ENCODE measurements around the gene SLX4.

SLX4 gene

DNA sequence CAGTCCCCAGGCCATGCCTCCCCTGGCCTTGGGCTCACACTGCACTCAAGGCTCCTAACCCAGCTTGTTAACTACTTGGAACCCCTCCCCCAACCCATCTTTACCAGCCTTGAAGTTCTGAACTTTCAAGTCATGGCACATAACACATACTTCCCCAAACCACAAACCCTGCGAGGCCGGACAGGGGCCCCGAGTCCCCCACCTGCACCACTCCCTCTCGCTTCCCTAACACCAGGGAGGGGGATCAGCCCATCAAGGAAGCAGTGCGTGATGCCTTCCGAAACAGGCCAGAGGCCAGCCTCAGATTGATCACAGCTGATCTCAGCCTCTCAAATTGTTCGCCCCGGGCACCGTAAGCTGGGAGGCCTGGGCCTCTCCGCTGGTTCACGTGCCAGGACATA, 31.2 kb downstream of the SLX4 start:
- no peak for DNase-seq (ENCODE audit: low read depth)

DNA sequence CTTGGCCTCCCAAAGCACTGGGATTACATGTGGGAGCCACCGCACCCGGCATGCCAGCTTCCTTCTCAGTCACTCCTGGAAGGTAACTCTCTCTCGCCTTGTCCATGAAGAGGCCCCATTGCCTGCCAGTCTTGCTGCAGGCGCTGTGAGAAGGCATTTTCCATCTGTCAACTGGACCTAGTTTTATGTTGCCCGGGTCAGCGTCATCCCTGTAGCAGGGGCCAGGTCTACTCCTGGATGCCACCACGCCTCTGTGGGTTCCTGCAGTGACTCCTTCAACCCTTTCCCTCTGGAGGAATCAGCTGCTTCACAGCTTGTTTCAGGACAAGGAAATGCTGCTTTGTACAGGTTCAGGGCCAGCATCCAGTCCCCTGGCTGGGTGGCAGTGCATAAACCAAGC, 31.6 kb downstream of the SLX4 start:
- no peak for DNase-seq (ENCODE audit: low read depth)

DNA sequence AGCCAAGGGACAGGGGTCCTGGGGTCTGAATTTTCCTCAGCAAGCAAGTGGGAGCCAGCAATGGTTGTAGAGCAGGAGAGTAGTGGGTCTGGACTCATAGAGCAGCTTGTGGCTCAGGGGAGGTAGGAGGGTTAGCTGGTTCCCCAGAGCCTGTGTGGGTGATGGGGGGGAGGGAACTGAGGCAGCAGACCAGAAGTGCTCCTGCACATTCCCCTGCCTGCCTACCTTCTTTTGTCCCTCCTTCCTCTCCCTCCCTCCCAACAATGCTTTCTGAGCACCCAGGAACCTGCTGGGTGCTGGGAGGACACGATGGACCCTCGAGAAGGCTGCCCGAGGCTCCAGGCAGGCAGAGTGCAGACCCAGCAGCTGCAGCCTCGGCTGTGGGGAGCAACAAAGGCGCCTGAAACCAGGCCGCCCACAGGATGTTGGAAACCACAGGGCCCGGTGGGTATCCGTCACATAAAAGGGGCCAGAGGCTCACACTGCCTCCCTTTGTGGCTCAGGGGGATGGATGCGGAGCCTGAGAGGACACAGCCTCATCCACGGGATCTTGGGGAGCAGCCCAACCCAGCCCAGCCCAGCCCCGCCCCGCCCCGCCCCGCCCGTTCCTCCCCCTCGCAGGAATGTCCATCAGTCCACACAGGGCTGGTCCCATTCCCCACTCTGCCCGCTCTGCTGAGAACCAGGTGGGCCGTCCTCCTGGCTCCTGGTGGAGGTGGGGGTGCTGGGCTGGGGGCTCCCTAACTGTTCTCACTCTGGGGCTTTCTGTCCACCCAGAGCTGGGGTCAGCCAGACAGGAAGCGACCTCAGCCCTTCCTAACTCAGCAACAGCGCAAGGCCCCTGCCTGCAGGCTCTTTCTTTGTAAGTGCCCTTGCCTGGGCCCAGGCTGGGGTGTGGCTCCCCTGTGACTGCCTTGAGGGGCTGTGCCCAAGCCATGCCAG, 32.5 kb downstream of the SLX4 start:
- DNase-seq (ENCODE audit: low read depth): no peak

- DNase-seq (ENCODE audit: low read depth): no peak
These were observed 33.3 kb downstream of the SLX4 start for GRCh38 chr16:3578121-3578520.

DNA sequence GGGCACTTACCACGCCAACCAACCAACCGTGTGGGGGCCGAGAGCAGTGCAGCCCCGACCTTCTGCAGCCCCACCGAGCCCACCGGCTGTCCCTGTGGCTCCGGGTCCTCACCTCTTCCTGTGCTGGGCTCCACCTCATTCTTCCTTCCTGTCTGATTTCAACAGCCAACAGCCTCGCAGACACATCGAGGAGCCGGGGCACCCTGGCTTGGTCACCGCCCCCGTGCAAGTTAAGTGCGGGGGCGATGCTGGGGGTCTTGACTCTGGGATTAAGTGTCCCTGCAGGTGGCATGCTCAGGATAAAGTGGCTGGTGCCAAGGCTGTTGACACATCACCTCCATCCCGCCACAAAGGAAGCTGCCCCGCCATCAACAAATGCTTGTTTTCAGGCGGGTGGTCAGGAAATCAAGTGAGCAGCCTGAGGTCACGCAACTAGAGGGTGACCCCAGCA, 34.1 kb downstream of the SLX4 start, which contains the start of gene NLRC3:
Gene NLRC3 (minus strand): TSS at position 102 of the 451 bp plus-strand sequence. CDS start 12,367 bp downstream, outside the sequence.
- DNase-seq (ENCODE audit: low read depth): no peak

GRCh38 chr16:3576211-3576610, 35.2 kb downstream of the SLX4 start:
- no peak for DNase-seq (ENCODE audit: low read depth)

GRCh38 chr16:3575491-3575890, 35.9 kb downstream of the SLX4 start:
- no peak for DNase-seq (ENCODE audit: low read depth)

DNA sequence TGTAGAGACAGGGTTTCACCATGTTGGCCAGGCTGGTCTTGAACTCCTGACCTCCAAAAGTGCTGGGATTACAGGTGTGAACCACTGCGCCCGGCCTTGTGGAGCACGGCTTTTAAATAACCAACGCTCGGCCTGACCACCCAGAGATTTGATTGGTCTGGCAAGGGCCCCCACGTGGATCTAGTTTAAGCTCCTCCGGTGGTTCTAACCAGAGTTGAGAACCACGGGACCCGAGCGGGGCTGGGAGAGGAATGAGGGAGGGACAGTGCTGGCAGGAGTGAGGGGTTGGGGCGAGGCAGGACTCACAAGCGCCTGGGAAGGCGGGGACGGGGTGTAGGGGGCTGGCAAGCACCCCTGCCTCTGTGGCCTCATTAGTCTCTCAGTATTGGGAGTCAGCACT, 37.2 kb downstream of the SLX4 start:
- DNase-seq (ENCODE audit: low read depth): no peak

DNA sequence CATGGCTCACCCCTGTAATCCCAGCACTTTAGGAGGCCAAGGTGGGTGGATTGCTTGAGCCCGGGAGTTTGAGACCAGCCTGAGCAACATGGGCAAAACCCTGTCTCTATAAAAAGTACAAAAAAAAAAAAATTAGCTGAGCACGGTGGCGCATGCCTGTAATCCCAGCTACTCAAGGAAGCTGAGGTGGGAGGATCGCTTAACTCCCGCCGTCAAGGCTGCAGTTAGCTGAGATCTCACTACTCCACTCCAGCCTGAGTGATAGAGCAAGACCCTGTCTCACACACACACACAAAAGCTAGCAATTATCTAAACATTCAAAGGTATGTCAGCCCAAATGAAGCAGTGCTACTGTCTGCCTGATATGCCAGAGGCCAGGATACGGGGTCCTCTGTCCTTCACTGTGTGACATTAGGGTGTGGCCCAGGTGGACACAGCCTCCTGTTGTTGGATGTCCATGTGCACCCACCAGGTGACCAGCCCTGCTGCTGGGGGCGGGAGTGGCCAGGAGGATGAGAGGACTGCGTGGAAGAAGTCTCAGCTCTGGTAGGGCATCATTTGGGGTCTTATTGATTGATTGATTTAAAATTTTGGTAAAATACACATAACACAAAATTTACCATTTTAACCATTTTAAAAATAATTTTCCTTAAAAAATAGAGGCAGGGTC, 38.1 kb downstream of the SLX4 start:
- no peak for DNase-seq (ENCODE audit: low read depth)

DNA sequence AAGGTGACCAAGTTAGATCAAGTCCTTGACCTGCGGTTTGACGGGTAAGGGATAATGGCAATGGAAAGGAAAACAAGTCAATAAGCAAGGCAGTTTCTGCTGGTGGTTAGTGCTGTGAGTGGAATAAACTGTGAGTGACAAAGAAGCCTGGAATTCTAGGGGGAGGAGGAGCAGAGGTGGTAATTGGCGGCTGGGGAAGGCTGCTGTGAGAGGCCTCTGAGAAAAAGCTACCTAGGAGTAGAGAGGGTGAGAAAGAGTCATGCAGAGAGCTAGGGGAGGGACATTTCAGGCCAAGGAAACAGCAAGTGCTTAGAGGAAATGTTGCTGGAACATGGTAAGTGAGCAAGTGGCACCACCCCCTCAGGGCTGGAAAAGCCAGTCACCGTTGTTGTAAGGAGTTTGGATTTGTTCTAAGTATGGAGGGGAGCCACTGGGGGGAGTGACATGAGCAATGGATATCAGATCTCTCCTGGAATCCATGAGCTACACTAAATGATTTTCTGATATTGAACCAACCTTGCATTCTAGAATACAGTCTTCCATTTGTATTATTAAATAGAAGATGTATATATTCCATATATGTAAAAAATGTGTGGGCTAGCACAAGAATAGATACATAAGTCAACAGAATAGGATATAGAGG, 40.9 kb downstream of the SLX4 start:
- DNase-seq (ENCODE audit: low read depth): no peak

DNA sequence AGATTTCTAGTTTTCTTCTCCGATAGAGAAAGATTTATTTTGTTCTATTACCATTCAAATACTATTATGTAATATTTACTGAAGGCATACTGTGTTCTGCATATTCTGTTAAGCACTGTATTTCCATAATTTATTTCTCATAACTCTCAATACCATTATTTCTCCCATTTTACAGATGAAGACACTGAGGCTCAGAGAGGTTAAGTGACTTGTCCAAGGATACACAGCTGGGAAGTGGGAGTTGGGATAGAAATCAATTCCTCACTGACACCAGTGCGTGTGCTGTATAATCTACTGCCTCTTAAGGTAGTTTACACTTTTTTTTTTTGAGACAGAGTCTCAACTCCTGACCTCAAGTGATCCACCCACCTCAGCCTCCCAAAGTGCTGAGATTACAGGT, 41.6 kb downstream of the SLX4 start:
- DNase-seq (ENCODE audit: low read depth): no peak

DNA sequence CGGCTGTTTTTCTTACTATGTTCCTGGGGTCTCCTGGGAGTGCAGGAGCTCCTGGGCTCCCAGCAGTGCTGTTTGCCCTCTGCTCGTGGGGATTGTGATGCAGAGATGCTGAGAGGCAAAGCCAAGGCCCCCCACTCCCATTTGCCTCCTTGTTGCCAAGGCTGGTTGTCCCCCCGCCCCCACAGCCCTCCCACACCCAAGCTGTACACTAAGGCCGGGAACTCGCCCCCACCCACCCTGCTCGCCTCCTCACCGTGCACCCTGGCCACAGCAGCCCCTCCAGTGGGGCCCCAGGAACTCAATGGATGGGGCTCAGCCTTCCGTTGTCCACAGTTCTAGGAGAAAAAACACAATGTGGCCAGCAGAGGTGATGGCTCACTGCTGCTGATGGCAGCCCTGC, 44.4 kb downstream of the SLX4 start:
- DNase-seq (ENCODE audit: low read depth): no peak

DNA sequence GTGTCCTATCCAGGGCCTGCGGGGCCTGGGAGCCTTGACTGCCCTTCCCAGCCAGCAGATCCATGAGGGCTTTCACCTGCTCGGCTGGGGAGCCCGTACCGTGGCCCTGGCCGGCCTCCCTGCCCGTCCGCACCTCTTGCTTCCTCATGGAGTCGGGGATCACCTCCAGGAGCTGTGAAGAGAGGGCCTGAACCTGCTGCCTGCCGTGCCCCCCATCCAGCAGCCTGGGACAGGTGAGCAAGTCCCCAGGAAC, 46.6 kb downstream of the SLX4 start:
- DNase-seq (ENCODE audit: low read depth): no peak

DNA sequence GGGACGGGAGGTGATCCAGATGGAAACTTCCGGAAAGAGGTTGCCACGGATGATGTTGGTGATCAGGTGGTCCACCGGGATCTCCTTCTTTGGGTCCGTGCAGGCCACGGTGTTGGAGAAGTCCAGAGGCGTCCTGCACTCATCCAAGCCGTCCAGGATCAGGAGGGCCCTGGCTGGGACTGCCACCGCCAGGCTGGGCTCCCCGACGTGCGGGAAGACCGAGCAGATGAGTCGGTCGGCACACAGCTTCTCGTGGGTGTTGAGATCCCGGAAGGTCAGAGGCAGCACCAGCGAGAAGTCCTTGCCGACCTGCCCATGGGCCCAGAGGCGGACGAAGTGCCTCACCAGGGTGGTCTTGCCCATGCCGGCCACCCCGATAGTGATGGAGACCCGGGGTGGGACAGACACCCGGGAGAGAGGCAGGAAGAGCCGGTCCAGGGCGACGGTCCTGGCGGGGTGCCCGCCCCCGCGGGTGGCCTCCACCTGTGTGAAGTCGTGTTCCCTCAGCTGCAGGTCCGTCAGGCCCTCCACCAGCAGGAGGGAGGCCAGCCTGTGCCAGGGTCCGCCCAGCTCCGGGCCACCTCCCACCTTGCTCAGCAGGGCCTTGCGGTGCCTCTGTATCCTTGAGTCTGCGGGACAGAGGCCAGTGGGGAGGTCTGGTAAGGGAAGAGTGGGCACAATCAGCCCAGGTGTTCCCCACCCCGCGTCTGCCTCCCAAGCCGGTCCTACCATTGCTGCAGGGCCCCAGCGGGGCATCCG, 47.1 kb downstream of the SLX4 start:
- DNase-seq (ENCODE audit: low read depth): no peak

GRCh38 chr16:3562914-3563480, 48.4 kb downstream of the SLX4 start:
- no peak for DNase-seq (ENCODE audit: low read depth)

DNA sequence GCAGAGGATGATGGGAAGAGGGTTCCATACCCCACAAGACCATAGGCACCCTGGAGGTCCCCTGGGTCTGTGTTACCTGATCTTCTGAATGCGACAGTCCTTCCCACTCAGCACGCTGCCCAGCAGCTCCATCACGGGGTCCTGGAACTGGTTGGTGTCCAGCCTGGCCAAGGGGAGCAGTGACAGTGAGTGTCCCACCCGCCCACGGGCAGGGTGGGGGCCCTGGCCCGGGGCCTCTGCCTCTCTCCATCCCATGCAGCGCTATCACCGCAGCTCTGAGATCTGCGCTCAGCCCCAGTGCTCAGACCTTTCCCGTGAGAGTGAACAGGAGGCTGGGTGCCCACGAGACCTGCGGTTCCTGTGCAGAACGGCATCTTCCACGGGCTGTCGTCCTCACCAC, 49.8 kb downstream of the SLX4 start:
- DNase-seq (ENCODE audit: low read depth): no peak

DNA sequence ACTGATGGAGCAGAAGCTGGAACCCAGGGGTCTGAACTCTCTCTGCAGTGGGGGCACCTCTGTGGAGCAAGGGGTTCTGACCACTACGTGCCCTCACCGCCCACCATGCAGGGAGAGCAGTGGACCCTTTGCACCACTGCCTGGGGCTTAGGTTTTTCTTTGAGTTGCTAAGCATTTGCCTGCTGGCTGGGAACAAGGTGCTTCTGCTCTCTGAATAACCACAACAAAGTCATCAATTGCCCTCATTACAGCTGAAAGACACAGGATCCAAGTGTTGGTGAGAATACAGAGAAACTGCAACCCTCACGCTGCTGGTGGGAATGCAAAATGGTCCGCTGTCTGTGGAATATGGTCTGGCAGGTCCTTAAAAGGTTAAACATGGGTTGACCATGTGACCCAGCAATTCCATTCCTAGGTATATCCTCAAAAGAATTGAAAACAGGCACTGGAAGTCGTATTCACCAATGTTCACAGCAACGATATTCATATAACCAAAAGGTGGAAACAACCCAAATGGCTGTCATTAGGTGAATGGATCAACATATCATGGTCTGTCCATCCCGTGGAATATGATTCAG, 57.0 kb downstream of the SLX4 start:
- DNase-seq (ENCODE audit: low read depth): no peak

- DNase-seq (ENCODE audit: low read depth): no peak
These were observed 58.1 kb downstream of the SLX4 start for GRCh38 chr16:3553138-3553923.

DNA sequence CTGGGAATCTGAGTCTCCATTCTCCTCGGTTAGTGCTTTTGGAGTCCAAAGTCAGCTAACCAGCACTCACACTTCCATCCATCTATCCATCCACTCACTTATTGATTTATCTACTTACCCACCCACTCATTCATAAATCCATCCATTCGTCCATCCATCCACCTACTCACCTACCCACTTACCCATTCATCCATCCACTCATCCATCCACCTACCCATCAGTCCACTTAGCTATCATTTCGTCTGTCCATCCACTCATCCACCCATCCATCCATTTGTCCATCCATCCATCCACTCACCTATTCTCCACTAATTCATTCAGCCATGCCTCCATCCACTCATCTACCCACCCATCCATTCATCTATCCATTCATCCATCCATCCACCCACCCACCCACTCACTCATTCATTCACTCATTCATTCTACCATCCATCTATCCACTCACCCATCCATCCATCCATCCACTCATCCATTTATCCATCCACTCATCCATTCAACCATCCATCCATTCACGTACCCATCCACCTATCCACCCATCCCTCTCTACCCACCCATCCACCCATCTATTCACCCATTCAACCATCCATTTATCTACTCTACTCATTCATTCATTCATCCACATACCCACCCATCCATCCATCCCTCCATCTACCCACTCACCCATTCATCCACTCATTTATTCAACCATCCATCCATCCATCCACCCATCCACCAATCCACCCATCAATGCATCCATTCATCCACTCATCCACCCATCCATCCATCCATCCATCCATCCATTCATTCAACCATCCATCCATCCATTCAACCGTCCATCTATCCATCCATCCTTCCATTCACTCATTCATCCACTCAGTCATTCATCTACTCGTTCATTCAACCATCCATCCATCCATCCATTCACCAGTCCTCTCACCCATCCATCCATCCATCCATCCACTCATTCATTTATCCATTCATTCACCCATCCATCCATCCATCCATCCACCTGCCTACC, 60.3 kb downstream of the SLX4 start:
- DNase-seq (ENCODE audit: low read depth): no peak

DNA sequence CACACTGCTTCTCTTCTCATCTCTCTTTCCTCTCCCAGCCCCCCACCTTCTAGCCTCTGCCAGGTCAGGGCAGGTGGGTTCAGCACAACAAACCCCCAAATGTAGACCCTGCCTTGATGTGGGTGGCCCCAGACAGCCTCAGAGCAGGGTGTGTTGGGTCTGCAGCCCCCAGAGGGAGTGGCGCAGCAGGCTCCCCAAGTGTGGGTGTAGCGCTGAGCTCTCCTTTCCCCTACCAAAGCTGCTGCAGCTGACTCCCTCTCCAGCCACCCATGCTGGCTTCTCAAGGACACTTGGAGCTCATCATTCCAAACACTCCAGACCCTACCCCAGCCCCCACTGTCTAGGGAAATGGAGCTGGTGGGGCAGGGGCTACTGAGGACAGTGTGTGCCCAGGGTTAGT, 61.5 kb downstream of the SLX4 start:
- no peak for DNase-seq (ENCODE audit: low read depth)
